ENCODE results near the gene BBS9.

The BBS9 gene

DNA sequence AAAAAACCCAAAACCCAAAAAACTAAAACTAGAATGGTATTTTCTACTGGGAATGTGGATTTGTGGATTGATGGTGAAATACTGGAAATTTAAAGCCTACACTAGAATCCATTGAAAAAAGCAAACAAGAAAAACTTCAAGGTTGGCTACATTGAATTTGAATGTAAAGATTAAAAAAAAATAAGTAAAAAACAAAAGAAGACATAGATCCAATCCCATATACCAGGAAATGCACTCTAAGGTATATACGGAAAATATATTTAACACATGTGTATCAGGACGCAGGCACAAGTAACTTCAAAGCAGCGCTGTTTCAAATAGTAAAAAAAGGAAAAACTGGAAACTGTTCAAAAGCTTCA, 754 bp upstream of the BBS9 start:
- DNase-seq = no peak

- no peak for DNase-seq
These were observed 416 bp downstream of the BBS9 start for GRCh38 chr7:33129806-33130153.

GRCh38 chr7:33130184-33130583, 820 bp downstream of the BBS9 start:
- peak; percentile 25 for DNase-seq

GRCh38 chr7:33137103-33137502, 7.7 kb downstream of the BBS9 start:
- no peak for DNase-seq

GRCh38 chr7:33142585-33142984, 13.2 kb downstream of the BBS9 start:
- no peak for DNase-seq

DNA sequence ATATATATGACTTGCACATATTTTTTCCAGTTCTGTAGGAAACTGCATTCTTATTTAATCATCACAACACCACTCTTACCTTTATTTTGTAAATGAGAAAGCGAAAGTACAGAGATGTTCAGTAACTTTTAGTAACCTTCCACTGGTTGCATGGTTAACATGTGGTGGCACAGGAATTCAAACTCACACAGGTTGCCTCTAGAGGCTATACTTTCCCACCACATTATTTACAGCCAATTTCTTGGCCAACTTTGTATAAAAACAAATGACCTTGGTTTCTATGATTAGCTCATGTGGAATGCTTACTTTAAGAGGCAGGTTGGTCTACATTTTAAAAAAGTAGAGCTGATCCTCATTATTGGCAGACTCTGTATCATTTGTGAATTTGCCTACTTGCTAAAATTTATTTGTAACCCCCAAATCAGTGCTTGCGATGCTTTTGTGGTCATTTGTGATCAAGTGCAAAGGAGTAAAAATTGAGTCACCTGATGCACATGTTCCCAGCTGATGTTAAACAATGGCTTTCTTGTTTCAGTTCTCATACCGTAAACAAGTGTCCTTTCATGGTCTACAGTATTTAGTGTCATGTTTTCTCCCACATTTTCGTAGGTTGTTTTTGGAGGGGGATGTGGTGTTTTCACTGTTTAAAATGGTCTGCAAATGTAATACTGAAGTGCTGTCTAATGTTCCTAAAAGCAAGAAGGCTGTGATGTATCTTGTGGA, 14.8 kb downstream of the BBS9 start:
- no peak for DNase-seq

- DNase-seq = no peak
These were observed 15.8 kb downstream of the BBS9 start for GRCh38 chr7:33145156-33145555.

- no peak for DNase-seq
These were observed 22.7 kb downstream of the BBS9 start for GRCh38 chr7:33152087-33152486.

GRCh38 chr7:33155811-33156210, 26.4 kb downstream of the BBS9 start:
- DNase-seq = no peak

GRCh38 chr7:33156441-33156840, 27.1 kb downstream of the BBS9 start:
- no peak for DNase-seq

GRCh38 chr7:33157311-33157710, 27.9 kb downstream of the BBS9 start:
- DNase-seq = no peak

GRCh38 chr7:33157781-33158180, 28.4 kb downstream of the BBS9 start:
- DNase-seq = no peak

GRCh38 chr7:33177876-33178275, 48.5 kb downstream of the BBS9 start:
- no peak for DNase-seq

- DNase-seq = no peak
These were observed 50.2 kb downstream of the BBS9 start for GRCh38 chr7:33179519-33179918.

DNA sequence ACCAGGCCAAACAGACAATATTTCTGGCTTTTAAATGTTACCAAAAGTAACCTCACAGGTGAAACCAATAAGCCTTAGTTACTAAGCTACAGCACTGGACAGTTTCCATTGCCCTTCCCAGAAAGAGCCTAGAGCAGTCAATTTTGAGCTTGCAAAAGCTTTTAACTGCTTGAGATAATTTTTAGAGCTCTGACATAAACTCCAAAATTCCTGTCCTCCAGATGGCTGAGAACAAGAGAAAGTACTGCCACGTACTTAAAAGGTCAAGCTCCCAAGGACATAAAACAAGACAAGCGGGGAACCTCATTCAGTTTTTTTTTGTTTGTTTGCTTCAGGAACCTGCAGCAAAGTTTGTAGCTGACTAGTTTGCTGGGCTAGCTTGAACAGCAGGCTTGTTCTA, 54.1 kb downstream of the BBS9 start:
- DNase-seq = no peak

DNA sequence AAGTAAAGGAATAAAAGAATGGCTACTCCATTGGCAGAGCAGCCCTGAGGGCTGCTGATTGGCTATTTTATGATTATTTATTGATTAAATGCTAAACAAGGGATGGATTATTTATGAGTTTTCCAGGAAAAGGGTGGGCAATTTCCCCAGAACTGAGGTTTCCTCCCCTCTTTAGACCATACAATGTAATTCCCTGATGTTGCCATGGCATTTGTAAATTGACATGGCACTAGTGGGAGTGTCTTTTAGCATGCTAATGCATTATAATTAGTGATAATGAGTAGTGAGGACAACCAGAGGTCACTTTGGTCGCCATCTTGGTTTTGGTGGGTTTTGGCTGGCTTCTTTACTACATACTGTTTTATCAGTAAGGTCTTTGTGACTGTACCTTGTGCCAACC, 55.5 kb downstream of the BBS9 start:
- DNase-seq = no peak

DNA sequence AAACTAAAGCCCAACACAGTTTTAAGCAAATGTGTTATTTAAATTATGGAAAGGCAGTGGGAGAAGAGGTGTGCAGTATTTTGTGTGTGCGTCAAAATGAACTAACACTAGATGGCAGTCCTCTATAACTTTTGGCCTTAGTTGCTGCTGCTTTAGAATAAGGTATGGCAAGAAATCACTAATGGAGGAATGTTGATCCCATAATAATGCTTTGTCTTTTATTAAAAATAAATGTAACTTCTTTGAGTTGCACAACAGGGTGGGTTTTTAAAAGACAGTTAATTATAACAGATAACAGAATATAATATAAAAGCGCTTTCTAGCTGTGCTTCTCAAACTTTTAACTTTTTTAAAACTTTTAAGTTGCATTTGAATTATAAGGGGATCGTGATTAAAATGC, 56.4 kb downstream of the BBS9 start:
- DNase-seq = peak; percentile 50

GRCh38 chr7:33186192-33186591, 56.8 kb downstream of the BBS9 start:
- no peak for DNase-seq

DNA sequence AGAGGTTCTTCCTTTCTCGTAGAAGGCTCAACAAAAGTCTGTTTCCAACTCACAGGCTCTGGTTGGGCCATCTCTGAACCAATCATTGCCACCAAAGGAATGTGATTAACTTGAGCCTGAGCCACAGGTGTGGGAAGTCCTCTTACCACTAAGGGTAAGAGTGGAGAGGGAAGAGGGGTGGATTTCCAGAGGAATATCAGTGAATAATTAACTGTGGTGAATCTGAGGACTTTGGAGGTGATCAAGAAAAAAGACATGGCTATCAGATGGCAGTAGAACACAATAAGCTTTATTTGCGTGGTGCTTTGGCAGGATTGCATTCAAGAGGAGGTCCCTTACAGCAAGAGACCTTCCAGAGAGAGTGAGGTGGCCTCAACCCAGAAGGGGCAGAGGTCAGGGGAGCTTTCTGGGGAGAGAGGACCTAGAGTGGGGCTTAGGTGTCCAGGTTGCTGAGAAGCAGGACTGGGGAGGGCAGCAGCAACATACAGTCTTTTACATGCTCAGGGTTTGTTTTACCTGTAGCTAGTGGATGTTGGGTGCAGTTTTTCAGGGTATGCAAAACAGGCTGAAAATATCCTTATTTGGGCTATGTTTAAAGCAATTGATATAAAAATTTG, 61.4 kb downstream of the BBS9 start:
- no peak for DNase-seq

- DNase-seq = peak; percentile 33
These were observed 62.0 kb downstream of the BBS9 start for GRCh38 chr7:33191340-33191739.

- no peak for DNase-seq
These were observed 63.4 kb downstream of the BBS9 start for GRCh38 chr7:33192695-33193291.

- no peak for DNase-seq
These were observed 64.0 kb downstream of the BBS9 start for GRCh38 chr7:33193308-33193864.

DNA sequence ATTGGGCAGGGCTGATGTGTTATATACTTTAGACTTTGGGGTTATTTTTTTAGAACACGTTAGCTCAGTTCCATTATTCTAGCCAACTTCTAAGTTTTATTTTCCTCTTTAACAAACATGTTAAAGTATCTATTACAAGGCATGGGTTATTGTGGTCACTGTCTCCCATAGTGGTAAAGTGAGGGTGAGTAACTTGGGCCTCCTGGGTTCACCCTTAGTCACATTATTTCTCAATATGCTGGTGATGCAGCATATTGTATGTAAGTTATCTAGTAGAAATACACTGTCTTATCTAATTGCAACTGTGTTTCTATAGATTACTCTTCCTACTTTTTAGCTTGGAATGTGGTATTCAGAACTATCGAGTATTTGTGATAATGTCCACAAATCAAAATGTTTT, 65.9 kb downstream of the BBS9 start:
- no peak for DNase-seq

DNA sequence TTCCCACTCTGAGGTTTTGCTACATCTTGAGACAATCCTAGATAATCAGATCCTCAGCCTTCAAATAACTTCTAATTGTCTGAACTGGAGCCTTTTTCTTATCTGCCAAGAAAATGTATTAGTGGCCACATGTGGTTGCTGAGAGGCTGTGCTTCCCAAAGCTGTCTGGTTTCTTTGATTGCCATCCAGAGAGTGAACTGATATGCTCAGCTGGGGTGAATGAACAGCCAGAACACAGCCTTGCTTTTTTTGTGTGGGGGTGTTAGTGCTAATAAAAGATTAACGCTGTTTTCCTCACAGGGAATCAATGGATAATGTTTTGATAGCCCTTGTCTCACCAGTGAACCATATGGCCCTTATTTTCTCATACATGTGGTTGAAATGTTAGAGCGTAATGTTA, 66.9 kb downstream of the BBS9 start:
- no peak for DNase-seq

All from CD4-positive, alpha-beta T cell treated with Interleukin-12 subunit alpha and Interleukin-12 subunit beta, for 1 hour (primary cell).